Aorta (tissue), 5 donors: ENCODE measurements around the gene GIMAP2. TPM values are rescaled to one million over a fixed set of nuclear protein-coding genes. Genes with fewer than 3 reads are reported as not detected.

Experiments
- ATAC-seq: fragments of 200-7000 bp; cut with Tn5 transposase; one replicate; pipeline ENCODE4 v1.9.1; 2022; ENCODE audit warnings: moderate library complexity; ENCODE audit not compliant: low FRiP score
- DNase-seq, 2 donors: peaks; one replicate each; pipeline ENCODE4 v3.0.0-alpha.2; 2020
- H3K27ac ChIP-seq, 2 donors: one replicate each; pipeline ENCODE4 v1.5.1; 2013; ENCODE audit warnings: low read length in 2 of 2, mild to moderate bottlenecking in 2 of 2, moderate library complexity in 2 of 2, control low read depth in 1 of 2, inconsistent platforms in 1 of 2, low read depth in 1 of 2
- H3K27me3 ChIP-seq, 2 donors: one replicate each; pipeline ENCODE4 v1.6.1; 2013; ENCODE audit warnings: control low read depth in 1 of 2, low read length in 1 of 2, mild to moderate bottlenecking in 1 of 2, moderate library complexity in 1 of 2; ENCODE audit not compliant: insufficient read depth in 2 of 2, control insufficient read depth in 1 of 2
- H3K36me3 ChIP-seq, 2 donors: one replicate each; pipeline ENCODE4 v1.6.1; 2013; ENCODE audit warnings: control low read depth in 1 of 2, low read length in 1 of 2, mild to moderate bottlenecking in 1 of 2; ENCODE audit not compliant: insufficient read depth in 2 of 2, control insufficient read depth in 1 of 2
- H3K4me1 ChIP-seq, 2 donors: one replicate each; pipeline ENCODE4 v1.6.1; 2013; ENCODE audit warnings: low read length in 2 of 2, control low read depth in 1 of 2, mild to moderate bottlenecking in 1 of 2, moderate library complexity in 1 of 2; ENCODE audit not compliant: insufficient read depth in 2 of 2, control insufficient read depth in 1 of 2
- H3K4me3 ChIP-seq, 2 donors: one replicate each; pipeline ENCODE4 v1.5.1; 2013; ENCODE audit warnings: low read length in 2 of 2, control low read depth in 1 of 2, mild to moderate bottlenecking in 1 of 2
- H3K9me3 ChIP-seq: one replicate; pipeline ENCODE4 v1.6.1; 2013; ENCODE audit warnings: mild to moderate bottlenecking, low read length; ENCODE audit not compliant: control insufficient read depth
- WGBS, 2 donors: extraction: QIAGEN DNeasy Blood & Tissue Kit; methylation state at CpG; one replicate each; pipeline ENCODE4 v1.1.7; 2013; 5-methylcytosine and 5-hydroxymethylcytosine counted together
- intact Hi-C, 2 donors: fragments of 100-400 bp; cut with DNase I; formaldehyde crosslinking; loops; one replicate each; pipeline versions ENCODE4 v1.14.2 to v1.15.0; 2022
- polyA plus RNA-seq, 2 donors: library from polyadenylated mRNA; stranded (reverse); fragments of 200-250 nt; gene quantifications; one replicate each; pipeline ENCODE4 v1.2.3, GENCODE V29; 2013
- total RNA-seq, 2 donors: library from RNA; stranded (reverse); fragmentation: NEBNext Ultra II Directional; extraction: Animal tissue kit (Norgen Biotek cat#: 25700); gene quantifications; one replicate each; pipeline ENCODE4 v1.2.1, GENCODE V29; 2021
- donor health status: healthy with polysubstance abuse.
- donor health status: Bipolar disorder and iron deficiency.
- donor health status: DM: no; HTN: no; CAD: no.
- donor health status: DM: no; HTN: no; CAD: no.
- donor health status: DM: yes; HTN: yes; CAD: no.

The GIMAP2 gene
- total and polyA plus RNA-seq, 4 donors = 2.2 to 24.7 (median 10.7) TPM

- Histone ChIP-seq H3K9me3 (peaks cover 4% of the 10 kb centered on the region), H3K36me3 (no peaks in the 10 kb centered on the region), H3K27ac (no peak overlapping the region), H3K4me1 (no peaks in the 10 kb centered on the region), H3K4me3 (no peak overlapping the region), H3K27me3 (no peaks in the 10 kb centered on the region)
- ATAC-seq = no peak
- WGBS, 2 donors = 85 to 87% methylated on average over 11 of the region's 11 CpGs
- DNase-seq = no peak
- intact Hi-C loops = no loop called here
Observed at GRCh38 chr7:150721970-150722373, 36.5 kb downstream of the GIMAP2 start.

GRCh38 chr7:150722431-150722931 lies 37.0 kb downstream of the GIMAP2 start:
- intact Hi-C loops = no loop called here
- Histone ChIP-seq H3K27me3 (no peaks in the 10 kb centered on the region), H3K4me3 (no peak overlapping the region), H3K9me3 (peaks cover 6% of the 10 kb centered on the region), H3K4me1 (no peaks in the 10 kb centered on the region), H3K36me3 (no peaks in the 10 kb centered on the region), H3K27ac (no peak overlapping the region)
- WGBS, 2 donors = 58 to 65% methylated on average over 12 of the region's 12 CpGs
- DNase-seq (no peak), ATAC-seq (no peak)

GRCh38 chr7:150723467-150723866 lies 38.0 kb downstream of the GIMAP2 start:
- H3K27ac ChIP-seq = no peak overlapping the region
- ATAC-seq (no peak), DNase-seq (no peak)
- H3K4me3 ChIP-seq = no peak overlapping the region
- H3K9me3 ChIP-seq = peaks cover 5% of the 10 kb centered on the region
- H3K4me1 ChIP-seq = no peaks in the 10 kb centered on the region
- WGBS, 2 donors = 75 to 79% methylated on average over 1 of the region's 1 CpG
- H3K36me3 ChIP-seq = no peaks in the 10 kb centered on the region
- intact Hi-C loops = no loop called here
- no peaks in the 10 kb centered on the region for H3K27me3 ChIP-seq

DNA sequence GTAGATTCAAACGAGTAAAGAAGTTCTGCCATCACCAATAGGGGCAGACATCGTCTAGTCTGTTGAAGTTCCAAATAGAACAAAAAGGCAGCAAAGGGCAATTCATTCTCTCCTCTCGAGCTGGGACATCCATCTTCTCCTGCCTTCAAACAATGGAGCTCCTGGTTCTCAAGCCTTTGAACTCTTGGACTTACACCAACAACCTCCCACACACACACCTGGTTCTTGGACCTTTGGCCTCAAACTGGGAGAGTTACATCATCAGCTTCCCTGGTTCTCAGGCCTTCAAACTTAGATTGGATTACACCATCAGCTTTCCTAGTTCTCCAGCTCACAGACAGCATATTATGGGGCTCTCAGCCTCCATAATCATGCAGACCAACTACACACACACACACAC lies 41.9 kb downstream of the GIMAP2 start:
- DNase-seq (no peak), ATAC-seq (no peak)
- 72 to 76% methylated on average over 3 of the region's 3 CpGs for WGBS, 2 donors
- Histone ChIP-seq H3K9me3 (peaks cover 5% of the 10 kb centered on the region), H3K27me3 (no peaks in the 10 kb centered on the region), H3K36me3 (no peaks in the 10 kb centered on the region), H3K27ac (no peak overlapping the region), H3K4me1 (no peaks in the 10 kb centered on the region), H3K4me3 (no peak overlapping the region)
- intact Hi-C loops = no loop called here

DNA sequence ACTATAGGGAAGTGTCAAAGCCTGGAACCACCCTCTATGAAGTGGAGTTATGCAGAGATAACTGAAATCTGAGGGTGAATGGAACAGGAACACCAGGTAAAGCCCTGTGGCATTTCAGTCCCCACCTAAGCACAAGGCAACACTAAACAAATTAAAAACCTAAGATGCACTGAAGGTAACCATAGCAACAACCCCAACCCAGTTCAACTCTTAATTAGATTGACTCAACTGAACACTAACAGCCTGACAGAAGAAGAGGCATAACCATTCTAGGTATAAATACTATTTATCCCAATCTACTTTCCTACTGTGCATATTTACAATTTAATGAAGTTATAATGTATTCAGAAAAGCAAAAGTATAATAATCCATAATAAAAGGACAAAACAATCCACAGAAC lies 42.5 kb downstream of the GIMAP2 start:
- intact Hi-C loops = no loop called here
- H3K9me3 ChIP-seq = peaks cover 5% of the 10 kb centered on the region
- H3K27me3 ChIP-seq = no peaks in the 10 kb centered on the region
- H3K27ac ChIP-seq = no peak overlapping the region
- no peaks in the 10 kb centered on the region for H3K4me1 ChIP-seq
- ATAC-seq = no peak
- no peak for DNase-seq
- no peaks in the 10 kb centered on the region for H3K36me3 ChIP-seq
- H3K4me3 ChIP-seq = no peak overlapping the region

- no peaks in the 10 kb centered on the region for H3K27me3 ChIP-seq
- peaks cover 5% of the 10 kb centered on the region for H3K9me3 ChIP-seq
- intact Hi-C loops = no loop called here
- no peaks in the 10 kb centered on the region for H3K4me1 ChIP-seq
- no peaks in the 10 kb centered on the region for H3K36me3 ChIP-seq
- H3K27ac ChIP-seq = no peak overlapping the region
- DNase-seq = no peak
- H3K4me3 ChIP-seq = no peak overlapping the region
- ATAC-seq = no peak
Observed at GRCh38 chr7:150728609-150729008, 43.1 kb downstream of the GIMAP2 start.

DNA sequence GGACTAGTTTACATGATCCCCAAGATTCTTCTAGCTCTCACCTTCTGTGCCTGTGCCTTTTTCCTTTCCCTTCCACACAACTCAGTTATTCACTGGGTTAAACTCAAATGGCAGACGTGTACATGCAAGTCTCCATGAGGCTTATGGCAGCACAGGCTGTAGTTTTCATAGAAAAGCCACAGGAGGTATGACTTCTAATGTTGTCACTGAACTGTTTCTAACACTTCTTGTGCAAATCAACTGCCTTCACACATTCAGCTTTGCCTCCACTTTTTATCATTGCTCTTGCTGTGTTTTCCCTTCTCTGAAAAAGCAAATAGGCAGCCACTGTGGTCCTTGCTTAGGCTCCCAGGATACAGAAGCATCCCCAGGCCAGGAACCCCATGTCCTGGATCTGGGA lies 46.4 kb downstream of the GIMAP2 start:
- H3K27me3 ChIP-seq = no peaks in the 10 kb centered on the region
- intact Hi-C loops = no loop called here
- DNase-seq (no peak), ATAC-seq (no peak)
- WGBS, 2 donors = 27 to 38% methylated on average over 1 of the region's 1 CpG
- no peak overlapping the region for H3K27ac ChIP-seq
- no peak overlapping the region for H3K4me3 ChIP-seq
- H3K36me3 ChIP-seq = no peaks in the 10 kb centered on the region
- no peaks in the 10 kb centered on the region for H3K4me1 ChIP-seq
- peaks cover 2% of the 10 kb centered on the region for H3K9me3 ChIP-seq

DNA sequence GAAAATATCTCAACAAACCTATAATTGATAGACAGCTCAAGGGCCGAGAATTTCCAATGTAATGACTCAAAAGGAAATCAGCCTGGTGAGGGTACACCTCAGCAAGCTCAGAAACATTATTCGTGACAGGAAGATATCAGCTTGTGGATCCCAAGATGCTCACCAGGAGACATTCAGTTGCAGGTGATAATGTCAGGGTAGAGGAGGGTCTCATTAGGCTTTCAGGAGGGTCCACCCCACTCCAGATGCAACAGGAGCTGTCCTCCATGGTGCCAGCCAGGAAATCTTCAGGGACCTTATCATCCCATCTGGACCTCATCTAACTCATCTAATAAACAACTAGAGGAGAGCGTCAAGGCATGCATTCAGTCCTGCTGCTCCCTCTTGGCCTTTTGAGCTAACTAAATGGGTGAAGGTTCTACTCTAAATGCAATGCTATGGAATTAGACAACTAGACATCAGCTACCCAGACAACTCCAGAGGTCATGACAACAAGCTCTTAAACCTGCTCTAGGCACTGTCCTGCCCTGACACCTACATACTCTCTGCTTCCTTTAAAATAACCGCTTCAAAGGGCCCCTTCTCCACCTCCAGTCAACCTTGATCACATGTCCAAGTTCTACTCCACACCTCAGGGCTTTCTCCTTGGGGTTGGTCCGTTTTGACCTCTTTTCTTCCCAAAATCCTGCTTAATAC lies 47.4 kb downstream of the GIMAP2 start:
- no peaks in the 10 kb centered on the region for H3K27me3 ChIP-seq
- H3K9me3 ChIP-seq = no peaks in the 10 kb centered on the region
- H3K36me3 ChIP-seq = no peaks in the 10 kb centered on the region
- ATAC-seq (no peak), DNase-seq (no peak)
- H3K27ac ChIP-seq = no peak overlapping the region
- no peak overlapping the region for H3K4me3 ChIP-seq
- WGBS, 2 donors = 61 to 65% methylated on average over 5 of the region's 5 CpGs
- no peaks in the 10 kb centered on the region for H3K4me1 ChIP-seq
- intact Hi-C loops = no loop called here

- Histone ChIP-seq H3K9me3 (no peaks in the 10 kb centered on the region), H3K4me3 (no peak overlapping the region), H3K27me3 (no peaks in the 10 kb centered on the region), H3K27ac (no peak overlapping the region), H3K36me3 (no peaks in the 10 kb centered on the region), H3K4me1 (no peaks in the 10 kb centered on the region)
- intact Hi-C loops = no loop called here
- DNase-seq (no peak), ATAC-seq (no peak)
- 75 to 86% methylated on average over 5 of the region's 5 CpGs for WGBS, 2 donors
Observed at GRCh38 chr7:150733482-150734095, 48.1 kb downstream of the GIMAP2 start.
